ENCODE measurements around the gene AOC3.
"Not testable (repeated sequence)": the region's sequence is repeated elsewhere in the genome, so short reads cannot be mapped to it uniquely, and the experiment has no call there.

Gene AOC3

GRCh38 chr17:42844761-42845555 lies 6.0 kb upstream of the AOC3 start:
- FAIRE-seq, result no peak

GRCh38 chr17:42845556-42845917 lies 5.5 kb upstream of the AOC3 start:
- FAIRE-seq, result no peak

GRCh38 chr17:42845918-42846593 lies 4.9 kb upstream of the AOC3 start:
- FAIRE-seq, result no peak

DNA sequence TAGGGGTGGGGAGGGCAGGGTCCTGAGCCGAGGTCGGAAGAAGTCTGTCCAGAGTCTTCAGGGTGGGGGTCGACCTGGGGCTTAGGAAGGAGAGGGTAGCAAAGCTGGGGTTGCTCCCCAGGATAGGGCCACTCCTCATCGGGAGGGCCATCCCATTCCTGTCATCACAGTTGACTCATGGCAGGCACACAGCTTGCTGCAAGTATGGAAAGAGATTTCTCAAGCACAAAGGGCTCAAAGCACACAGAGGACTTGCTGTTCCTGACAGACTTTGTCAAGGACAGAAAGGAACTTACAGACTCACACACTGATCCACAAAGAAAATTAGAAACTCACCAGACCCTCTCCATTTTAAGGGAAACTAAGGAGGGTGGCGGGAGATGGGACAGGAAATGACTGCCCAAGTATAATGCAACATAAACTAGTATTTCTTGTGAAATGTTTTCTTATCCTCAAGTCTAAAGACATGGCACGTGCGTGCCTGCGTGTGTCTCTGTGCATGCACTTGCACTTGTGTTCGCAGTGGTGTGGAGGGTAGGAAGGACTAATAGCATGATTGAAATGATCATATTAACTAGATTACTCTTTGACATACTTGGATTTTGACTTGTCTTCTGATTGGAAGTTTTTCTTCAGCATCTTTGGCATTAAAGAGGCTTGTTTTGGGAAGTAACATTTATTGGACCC lies 4.3 kb upstream of the AOC3 start:
- FAIRE-seq, result no peak

DNA sequence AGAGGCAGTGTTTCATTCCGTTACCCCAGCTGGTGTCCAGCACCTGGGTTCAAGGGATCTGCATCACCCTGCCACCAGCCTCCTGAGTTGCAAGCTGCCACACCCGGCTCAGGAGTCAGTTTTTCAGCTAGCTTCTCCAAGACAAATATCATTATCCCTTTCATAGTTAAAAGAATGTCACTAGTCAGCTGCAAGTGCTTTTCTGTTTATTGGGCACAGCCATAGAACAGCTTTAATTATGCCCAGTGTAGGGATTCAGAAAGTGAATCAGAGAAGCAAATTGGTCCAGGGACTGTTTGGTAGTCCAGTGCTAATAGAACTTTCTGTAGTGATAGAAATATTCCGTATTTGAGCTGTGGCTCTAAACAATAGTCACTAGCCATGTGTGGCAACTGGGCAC lies 2.9 kb upstream of the AOC3 start:
- FAIRE-seq, result no peak

GRCh38 chr17:42849031-42849430 lies 2.0 kb upstream of the AOC3 start:
- no peak for FAIRE-seq

GRCh38 chr17:42849451-42850181 lies 1.4 kb upstream of the AOC3 start:
- FAIRE-seq, result no peak

GRCh38 chr17:42851371-42852240 lies 607 bp downstream of the AOC3 start:
- not testable (repeated sequence) for FAIRE-seq

- no peak for FAIRE-seq
These were observed 1.4 kb downstream of the AOC3 start for GRCh38 chr17:42852351-42852750.

GRCh38 chr17:42853004-42853403 lies 2.0 kb downstream of the AOC3 start:
- FAIRE-seq, result no peak

DNA sequence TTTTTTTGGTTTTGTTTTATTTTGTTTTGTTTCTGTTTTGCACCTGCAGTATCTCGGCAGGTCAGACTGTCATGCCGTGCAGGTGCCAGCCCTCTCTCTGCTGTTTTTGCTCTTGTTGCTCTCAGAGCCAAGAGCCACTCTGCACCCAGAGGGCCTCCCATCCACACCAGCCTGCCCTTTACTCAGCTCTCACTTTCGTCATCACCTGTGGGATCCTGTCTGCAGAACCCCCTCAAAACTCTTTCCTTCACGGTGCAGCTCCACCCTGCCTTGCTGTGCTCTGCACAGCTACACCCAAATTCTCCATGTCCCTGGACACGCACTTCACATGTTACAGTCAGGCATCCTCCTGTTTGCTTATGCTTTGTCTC lies 2.6 kb downstream of the AOC3 start:
- FAIRE-seq, result no peak

DNA sequence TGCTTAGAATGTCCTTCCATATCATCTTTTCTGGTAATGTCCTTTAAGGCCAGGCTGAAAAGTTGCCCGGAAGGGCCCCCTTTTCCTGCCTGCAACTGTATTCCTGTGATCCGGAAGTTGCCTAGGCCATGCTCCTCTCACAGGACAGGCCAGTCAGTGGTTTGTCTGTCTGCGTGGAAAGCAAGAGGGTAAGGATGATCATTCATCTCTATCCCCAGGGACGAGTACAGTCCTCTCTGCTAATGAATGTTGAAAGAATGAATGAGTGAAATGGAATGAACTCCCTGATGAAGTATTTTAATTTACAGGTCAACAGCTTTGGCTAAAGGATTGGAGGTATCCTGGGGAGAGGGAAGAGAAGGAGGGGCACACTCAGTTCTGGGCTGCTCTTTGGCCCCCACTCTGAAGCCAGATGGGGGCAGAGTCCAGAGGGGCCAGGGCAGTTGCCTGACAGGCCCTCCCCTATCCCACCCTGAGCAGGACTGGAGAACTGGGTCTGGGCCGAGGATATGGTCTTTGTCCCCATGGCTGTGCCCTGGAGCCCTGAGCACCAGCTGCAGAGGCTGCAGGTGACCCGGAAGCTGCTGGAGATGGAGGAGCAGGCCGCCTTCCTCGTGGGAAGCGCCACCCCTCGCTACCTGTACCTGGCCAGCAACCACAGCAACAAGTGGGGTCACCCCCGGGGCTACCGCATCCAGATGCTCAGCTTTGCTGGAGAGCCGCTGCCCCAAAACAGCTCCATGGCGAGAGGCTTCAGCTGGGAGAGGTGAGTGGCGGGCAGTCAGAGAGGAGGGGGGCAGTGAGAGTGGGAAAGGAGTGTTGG lies 3.2 kb downstream of the AOC3 start:
- no peak for FAIRE-seq

DNA sequence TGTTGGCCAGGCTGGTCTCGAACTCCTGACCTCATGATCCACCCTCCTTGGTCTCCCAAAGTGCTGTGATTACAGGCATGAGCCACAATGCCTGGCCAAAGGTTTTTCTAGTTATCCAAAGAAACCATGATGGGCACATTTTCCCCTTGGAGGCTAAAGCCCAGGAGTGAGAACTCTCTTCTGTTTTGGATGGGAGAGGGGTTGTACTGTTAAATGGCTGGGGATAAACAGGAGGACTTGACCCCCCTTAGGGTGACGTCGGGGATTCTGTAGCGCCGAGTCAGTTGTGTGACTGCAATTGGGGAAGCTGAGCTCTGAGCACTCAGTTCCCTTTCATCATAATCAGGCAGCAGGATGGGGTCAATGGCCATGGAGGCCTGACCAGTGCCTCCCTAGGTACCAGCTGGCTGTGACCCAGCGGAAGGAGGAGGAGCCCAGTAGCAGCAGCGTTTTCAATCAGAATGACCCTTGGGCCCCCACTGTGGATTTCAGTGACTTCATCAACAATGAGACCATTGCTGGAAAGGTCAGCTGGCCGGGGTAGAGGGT lies 4.1 kb downstream of the AOC3 start:
- FAIRE-seq, result no peak

DNA sequence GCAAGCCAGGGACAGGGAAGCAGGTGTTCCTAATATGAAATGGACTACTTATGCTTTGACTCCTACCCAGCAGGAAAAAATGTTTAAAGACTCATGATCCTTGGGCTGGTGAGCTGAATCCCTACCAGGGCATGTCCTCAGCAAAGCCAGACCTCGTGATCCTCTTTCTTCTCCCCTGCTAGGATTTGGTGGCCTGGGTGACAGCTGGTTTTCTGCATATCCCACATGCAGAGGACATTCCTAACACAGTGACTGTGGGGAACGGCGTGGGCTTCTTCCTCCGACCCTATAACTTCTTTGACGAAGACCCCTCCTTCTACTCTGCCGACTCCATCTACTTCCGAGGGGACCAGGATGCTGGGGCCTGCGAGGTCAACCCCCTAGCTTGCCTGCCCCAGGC lies 5.1 kb downstream of the AOC3 start:
- FAIRE-seq, result not testable (repeated sequence)

DNA sequence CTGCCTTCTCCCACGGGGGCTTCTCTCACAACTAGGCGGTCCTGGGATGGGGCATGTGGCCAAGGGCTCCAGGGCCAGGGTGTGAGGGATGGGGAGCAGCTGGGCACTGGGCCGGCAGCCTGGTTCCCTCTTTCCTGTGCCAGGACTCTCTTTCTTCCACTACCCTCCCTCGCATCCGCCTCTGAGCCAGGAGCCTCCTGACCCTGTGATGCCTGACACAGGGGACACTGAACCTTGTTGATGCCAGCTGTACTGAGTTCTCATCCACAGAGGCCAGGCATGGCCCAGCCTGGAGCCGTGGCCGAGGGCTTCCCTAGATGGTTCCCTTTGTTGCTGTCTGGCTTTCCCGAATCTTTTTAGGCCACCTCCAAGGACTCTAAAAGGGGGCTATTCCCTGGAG lies 5.5 kb downstream of the AOC3 start:
- FAIRE-seq, result not testable (repeated sequence)

DNA sequence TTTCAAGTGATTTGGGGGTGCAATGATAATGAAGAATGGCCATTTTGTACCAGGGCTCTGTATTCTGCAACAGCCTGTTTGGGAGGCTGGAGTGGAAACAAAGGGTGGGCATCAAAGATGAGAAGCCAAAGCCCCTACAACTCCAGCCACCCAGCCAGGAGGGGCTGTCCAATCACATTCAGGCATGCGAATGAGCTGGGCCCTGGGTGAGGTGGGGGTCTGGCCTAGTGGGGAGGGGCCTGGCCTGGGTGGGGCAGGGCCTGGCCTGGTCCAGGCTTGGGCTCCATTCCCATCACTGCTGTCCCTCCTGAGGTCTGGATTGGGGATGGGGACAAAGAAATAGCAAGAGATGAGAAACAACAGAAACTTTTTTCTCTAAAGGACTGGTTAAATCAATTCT lies 6.4 kb downstream of the AOC3 start:
- no peak for FAIRE-seq

DNA sequence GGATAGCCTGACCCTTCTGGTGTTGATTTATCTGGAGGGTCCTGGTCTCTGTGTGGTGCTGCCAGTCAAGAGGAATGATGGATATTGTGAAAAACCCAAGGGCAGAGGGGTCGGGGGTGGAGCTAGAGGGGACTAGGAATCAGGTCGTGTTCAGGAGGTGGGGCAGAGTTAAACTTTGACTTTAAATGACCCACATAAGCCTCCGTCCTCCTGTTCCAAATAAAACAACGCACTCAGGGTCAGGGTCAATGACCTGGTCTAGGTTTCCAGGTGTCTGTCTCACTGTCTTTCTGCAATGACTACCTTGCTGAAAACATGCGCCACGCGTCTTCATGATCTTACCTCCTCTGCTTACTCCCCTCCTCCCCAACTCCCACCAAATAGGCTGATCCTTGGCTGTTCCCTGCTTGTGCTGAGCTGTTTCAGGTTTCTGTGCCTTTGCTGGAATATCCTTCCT lies 14.7 kb downstream of the AOC3 start:
- no peak for FAIRE-seq

DNA sequence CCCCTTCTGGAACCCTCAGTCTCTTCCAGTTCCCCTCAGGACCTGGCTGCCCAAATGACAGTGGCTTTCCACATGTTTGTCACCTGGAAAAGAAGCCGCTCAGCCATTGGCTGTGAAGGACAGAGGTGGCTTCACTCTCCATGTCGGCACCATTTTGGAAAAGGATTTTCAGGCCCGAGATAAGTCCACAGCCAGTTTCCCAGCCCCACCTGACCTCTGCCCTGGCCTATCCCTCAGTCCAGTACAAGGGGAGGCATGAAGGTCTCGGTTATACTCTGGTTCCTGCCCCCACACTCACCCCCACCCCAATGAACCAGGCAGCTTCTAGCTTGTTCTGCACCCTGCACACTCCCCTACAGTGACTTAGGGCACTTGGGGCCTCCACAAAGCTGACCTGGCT lies 15.2 kb downstream of the AOC3 start:
- no peak for FAIRE-seq

DNA sequence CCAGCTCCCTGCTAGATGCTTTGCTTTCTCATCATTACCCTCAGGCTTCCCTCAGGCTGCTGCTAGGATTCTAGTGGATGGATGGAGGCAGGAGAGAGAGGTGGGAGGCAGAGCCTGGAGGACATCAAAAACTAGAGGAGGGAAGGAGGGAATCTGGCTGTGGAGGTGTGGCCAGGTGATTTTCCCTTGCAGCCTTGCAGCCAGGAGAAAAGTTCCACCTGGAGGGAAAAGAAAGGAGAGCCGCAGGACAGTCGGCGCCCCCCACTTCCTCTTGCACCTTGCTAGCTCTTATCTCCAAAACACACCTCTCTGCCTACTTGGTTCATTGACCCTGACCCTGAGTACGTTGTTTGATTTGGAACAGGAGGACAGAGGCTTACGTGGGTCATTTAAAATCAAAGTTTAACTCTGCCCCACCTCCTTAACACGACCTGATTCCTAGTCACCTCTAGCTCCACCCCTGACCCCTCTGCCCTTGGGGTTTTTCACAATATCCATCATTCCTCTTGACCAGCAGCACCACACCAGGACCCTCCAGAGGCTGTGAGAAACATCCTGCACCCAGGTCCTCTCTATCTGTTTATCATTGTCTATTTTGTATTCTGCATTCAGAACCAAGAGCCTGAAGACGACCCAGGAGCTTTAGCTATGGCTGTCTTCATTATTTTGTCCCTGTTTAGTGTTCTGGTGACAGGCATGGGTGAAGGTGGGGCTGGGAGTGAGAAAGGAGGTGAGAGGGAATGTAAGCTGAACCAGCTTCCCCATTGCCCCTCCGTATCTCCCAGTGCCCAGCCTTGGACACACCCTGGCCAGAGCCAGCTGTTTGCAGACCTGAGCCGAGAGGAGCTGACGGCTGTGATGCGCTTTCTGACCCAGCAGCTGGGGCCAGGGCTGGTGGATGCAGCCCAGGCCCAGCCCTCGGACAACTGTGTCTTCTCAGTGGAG lies 15.9 kb downstream of the AOC3 start:
- no peak for FAIRE-seq

All from TTC549 (cell line).